Keratinocyte (primary cell): Measurements from ENCODE around the gene PARD3B.

Experiments
- EZH2 ChIP-seq: IDR thresholded peaks from one replicate; pipeline ENCODE4 v1.6.1; 2012; ENCODE audit warnings: inconsistent platforms, mild to moderate bottlenecking, low read length, moderate library complexity
- TF ChIP-seq, protein P1 (sequence below), 3 experiments: IDR thresholded peaks in 1 of 3; conservative IDR thresholded peaks in 1 of 3; optimal IDR thresholded peaks in 1 of 3; 2 replicates in 2 of 3; 3 replicates in 1 of 3; pipeline versions ENCODE3 to v1.5.1; 2011; ENCODE audit warnings: low read length in 3 of 3, mild to moderate bottlenecking in 3 of 3, moderate library complexity in 2 of 3, control low read depth in 1 of 3, inconsistent platforms in 1 of 3; ENCODE audit not compliant: insufficient read depth in 2 of 3; ENCODE audit errors: extremely low read depth in 1 of 3

DNA sequence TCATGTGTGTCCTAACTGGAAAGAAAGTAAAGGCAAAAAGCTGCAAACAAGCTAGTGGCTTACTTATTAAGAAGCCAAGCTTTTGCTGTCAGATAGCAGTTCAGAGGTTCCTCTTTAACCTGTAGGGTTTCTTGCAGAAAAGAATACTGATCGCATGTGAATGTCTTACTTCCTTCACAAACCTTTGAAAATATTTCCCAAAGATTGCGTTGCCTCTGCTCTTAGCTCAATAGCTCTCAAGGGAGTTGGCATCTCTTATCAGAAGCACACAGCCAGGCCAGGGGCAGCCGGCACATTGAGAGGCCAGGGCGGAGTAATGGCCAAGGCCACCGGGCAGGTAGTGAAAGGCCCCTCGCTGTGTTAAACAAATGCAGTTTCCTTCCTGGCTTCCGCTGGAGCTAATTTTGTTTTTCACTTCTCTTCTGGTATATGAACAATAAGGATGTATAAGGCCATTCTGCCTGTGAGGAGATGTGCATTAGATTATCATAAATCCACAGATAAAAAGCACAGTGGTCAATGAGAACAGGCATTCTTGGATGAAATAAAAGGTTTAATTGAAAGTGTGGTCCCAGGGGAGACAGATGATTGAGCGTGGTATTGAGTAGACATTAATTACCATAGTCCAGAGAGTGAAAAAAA, 594.7 kb downstream of the PARD3B start:
- TF ChIP-seq, protein P1, sequence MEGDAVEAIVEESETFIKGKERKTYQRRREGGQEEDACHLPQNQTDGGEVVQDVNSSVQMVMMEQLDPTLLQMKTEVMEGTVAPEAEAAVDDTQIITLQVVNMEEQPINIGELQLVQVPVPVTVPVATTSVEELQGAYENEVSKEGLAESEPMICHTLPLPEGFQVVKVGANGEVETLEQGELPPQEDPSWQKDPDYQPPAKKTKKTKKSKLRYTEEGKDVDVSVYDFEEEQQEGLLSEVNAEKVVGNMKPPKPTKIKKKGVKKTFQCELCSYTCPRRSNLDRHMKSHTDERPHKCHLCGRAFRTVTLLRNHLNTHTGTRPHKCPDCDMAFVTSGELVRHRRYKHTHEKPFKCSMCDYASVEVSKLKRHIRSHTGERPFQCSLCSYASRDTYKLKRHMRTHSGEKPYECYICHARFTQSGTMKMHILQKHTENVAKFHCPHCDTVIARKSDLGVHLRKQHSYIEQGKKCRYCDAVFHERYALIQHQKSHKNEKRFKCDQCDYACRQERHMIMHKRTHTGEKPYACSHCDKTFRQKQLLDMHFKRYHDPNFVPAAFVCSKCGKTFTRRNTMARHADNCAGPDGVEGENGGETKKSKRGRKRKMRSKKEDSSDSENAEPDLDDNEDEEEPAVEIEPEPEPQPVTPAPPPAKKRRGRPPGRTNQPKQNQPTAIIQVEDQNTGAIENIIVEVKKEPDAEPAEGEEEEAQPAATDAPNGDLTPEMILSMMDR (optimal IDR thresholded peaks at IDR 0.05 in 1 of 3, IDR thresholded peaks at IDR 0.05 in 1 of 3, conservative IDR thresholded peaks at IDR 0.05 in 1 of 3; ENCODE audit: extremely low read depth in 1 of 3, insufficient read depth in 2 of 3, low read length in 3 of 3): no peak
- no peak for TF ChIP-seq EZH2
